ENCODE results near the gene LRRC38. TPM values are rescaled to one million over a fixed set of nuclear protein-coding genes. Genes with fewer than 3 reads are reported as not detected.

The LRRC38 gene
- total and polyA plus RNA-seq, 2 of the 4 experiments (the other 2 are of a cell fraction) = not detected

DNA sequence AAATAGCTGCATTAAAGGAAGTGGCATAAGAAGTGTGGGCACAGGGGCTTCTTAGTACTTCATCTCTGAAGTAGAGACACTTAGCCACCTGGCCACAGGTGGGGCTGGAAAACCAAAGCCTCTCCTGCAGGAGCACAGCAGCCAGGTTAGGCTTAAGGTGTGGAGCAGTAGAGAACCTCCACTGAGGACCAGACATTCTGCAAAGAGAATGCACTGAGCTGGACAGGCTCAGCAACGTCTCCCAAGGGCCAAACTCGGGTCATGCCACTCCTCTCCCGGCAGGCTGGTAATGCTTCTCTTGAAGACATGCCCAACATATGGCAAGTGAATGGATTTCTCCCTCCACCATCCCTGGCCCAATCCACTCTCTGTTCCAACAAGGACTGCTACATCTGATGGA lies 33.0 kb upstream of the LRRC38 start:
- Histone ChIP-seq H2AK9ac (replicated peaks; ENCODE audit: low read depth, low read length, poor library complexity) (no peak overlapping the region), H3K14ac (replicated peaks; ENCODE audit: low read depth, low read length) (no peak overlapping the region), H4K20me1 (ENCODE audit: insufficient read depth, low read length) (no peaks in the 10 kb centered on the region), H3K9me3 (ENCODE audit: control insufficient read depth, insufficient read depth, low read length) (peaks cover 24% of the 10 kb centered on the region), H2BK20ac (ENCODE audit: low read depth, low read length) (no peak overlapping the region), H3K79me1 (ENCODE audit: low read depth in 1 of 2, low read length in 2 of 2) (no peaks in the 10 kb centered on the region), H3K18ac (ENCODE audit: low read depth, low read length) (no peak overlapping the region), H3K9me1 (ENCODE audit: insufficient read depth, low read length) (no peaks in the 10 kb centered on the region), H3K4me2 (ENCODE audit: low read depth, low read length) (no peak overlapping the region), H3K23ac (ENCODE audit: low read depth, low read length) (no peak overlapping the region), H3K36me3 (ENCODE audit: control insufficient read depth, insufficient read depth, low read length) (no peaks in the 10 kb centered on the region), H4K91ac (ENCODE audit: insufficient read depth, low read depth, low read length) (no peak overlapping the region), H2BK15ac (ENCODE audit: low read depth, low read length) (no peak overlapping the region), H2AK5ac (ENCODE audit: low read depth, low read length) (no peak overlapping the region), H4K5ac (ENCODE audit: low read depth, low read length) (no peak overlapping the region), H3K4me3 (ENCODE audit: insufficient read depth, low read depth, low read length) (no peak overlapping the region), H2BK5ac (ENCODE audit: low read depth, low read length, poor library complexity, severe bottlenecking) (no peak overlapping the region), H3K56ac (ENCODE audit: extremely low read depth, insufficient read depth, low read length) (no peak overlapping the region), H3K4me1 (ENCODE audit: control insufficient read depth, insufficient read depth, low read length) (no peaks in the 10 kb centered on the region), H2BK120ac (ENCODE audit: low read depth, low read length) (no peak overlapping the region), H3K27ac (ENCODE audit: insufficient read depth, low read length) (no peak overlapping the region), H2AFZ (replicated peaks; ENCODE audit: low read length, poor library complexity) (no peak overlapping the region), H3K27me3 (ENCODE audit: control insufficient read depth, insufficient read depth, low read length) (no peaks in the 10 kb centered on the region), H3K4ac (ENCODE audit: low read depth, low read length) (no peak overlapping the region), H3K9ac (ENCODE audit: low read depth, low read length) (no peak overlapping the region), H4K8ac (ENCODE audit: low read depth in 2 of 2, low read length in 2 of 2) (no peak overlapping the region)
- dilution Hi-C loops (cut with HindIII; ENCODE audit: low sequenced_read_pairs, unreplicated experiment) = no loop called here
- in situ Hi-C loops (cut with MboI; ENCODE audit: low sequenced_read_pairs) = no loop called here
- POLR2A ChIA-PET (ENCODE audit: unreplicated experiment) = no interaction called here
- intact Hi-C loops (cut with micrococcal nuclease) = no loop called here
- no peak for ATAC-seq (ENCODE audit: low read depth)
- TF ChIP-seq CEBPB (IDR thresholded peaks at IDR 0.05; ENCODE audit: low read depth, low read length) = no peak
- no peak for DNase-seq
- WGBS, 2 experiments (ENCODE audit: extremely low coverage in 2 of 2, insufficient read length in 1 of 2) = no CpG with 5 or more reads among the region's 3 CpGs
- no TSS peak for BruUV-seq (replicated peaks)
- CTCF ChIA-PET = no interaction called here
